GM19438 (cell line): ENCODE results near the gene RPIA.

Source experiments
- ATAC-seq: cut with Tn5 transposase; IDR thresholded peaks from one replicate; pipeline ENCODE4 v1.9.1; 2021; ENCODE audit warnings: low read depth; ENCODE audit not compliant: unreplicated experiment

RPIA gene

GRCh38 chr2:88683160-88684021 is 8.1 kb upstream of the RPIA start:
- no peak for ATAC-seq

GRCh38 chr2:88684519-88684918 is 7.0 kb upstream of the RPIA start:
- ATAC-seq, result no peak

DNA sequence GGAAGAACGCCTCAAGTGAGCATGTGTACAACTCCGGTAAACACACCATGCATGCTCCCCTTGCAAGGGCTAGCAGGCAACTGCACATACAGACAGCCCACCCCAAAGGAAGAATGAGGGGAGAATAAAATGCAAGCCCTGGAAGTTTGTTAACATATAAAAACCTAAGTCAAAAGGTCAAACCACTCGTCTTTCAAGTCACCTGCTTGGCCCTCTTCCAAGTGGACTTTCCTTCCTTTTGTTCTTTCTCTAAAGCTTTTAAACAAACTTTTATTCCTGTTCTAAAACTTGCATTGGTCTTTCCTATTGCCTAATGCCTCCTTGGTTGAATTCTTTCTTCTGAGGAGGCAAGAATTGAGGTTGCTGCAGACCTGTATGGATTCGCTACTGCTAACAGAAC is 5.2 kb upstream of the RPIA start:
- ATAC-seq, result no peak

GRCh38 chr2:88687384-88687783 is 4.1 kb upstream of the RPIA start:
- no peak for ATAC-seq

DNA sequence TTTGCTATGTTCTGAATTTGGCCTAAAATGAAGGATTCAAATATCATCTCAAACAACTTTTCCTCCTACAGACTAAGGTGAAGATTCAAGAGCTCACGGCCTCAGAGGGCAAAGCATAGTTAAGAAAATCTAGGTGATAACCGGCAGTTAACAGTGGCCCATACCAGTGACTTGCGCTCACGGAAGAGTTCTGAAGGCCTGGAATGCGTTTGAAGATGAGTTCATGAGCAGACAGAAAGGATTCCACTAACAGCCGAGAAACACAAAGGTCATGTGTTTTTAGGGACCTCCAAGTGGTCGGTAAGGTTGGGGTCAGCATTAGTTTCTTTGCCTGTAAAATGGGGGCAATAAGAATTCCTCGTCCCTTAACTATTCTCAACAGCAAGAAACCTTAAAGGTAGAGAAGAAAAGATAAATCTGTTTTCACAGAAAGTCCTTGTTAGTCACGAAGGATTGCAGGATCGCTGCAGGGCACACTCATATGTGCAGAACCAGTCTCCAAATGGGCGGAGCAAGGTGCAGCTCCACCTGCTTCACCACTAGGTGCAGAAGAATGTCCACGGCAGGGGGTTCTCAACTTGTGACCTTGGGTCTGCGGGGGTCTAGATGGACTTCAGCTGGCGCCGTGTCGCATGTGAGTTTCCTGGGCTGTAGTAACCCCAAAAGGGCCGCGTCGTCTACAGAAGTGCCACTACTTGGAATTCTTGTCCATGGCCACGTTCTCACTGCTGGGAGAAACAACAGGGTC is 708 bp upstream of the RPIA start:
- ATAC-seq, result peak; percentile 1

GRCh38 chr2:88692187-88692586 is 714 bp downstream of the RPIA start:
- peak; percentile 8 for ATAC-seq

DNA sequence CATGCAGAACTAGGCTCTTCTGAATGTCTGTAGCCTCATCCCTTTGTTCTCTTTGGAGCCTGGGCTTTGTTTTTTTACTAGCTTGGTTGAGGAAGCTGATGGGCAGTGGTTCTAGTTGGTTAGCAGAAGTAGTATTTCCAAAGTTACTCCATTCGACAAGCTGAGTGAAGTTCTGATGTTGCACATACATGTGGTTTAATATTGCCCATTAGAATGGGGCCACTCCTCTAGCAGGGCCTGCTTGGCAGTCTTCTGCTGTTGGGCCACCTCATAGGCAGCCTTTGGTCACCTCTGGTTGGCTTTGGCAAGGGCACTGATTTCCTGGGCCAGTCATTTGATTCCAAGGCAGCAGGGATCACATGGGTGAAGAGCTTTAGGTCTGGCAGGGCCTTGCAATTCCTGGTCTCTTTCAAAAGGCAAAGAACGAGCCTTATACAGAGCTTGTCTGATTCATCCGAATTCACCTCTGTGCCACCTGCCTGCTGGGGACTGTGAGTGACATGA is 2.5 kb downstream of the RPIA start:
- ATAC-seq, result no peak

DNA sequence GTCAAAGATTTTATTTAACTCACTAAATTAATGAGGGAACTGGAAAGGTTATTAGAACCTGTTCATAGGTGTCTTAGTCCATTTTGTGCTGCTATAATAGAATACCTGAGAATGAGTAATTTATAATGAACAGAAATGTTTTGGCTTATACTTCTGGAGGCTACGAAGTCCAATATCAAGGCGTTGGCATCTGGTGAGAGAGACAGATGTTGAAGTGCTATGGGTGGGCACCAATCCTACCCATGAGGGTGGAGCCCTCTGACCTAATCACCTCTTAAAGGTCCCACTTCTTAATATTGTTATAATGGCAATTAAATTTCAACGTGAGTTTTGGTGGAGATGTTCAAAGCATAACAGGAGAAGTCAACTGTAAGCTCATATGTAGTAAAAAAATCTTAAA is 5.1 kb downstream of the RPIA start:
- ATAC-seq, result no peak

GRCh38 chr2:88697370-88698026 is 6.0 kb downstream of the RPIA start:
- no peak for ATAC-seq

DNA sequence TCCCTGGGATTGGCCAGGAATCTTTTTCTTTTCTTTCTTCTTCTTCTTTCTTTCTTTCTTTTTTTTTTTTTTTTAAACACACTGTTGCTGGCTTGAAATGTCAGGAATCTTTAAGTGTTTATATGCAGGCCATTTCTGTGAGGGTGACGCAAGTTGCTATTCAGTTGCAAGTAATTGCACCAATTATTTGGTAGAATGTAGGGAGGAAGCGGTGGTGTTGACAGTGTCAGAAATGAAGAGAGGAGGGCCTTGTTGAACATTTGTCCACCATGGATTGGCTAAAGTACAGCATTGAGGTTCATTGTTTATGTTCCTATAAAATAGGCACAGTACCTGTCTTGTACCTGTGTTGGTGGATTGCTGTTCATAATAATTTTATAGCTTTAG is 6.5 kb downstream of the RPIA start:
- no peak for ATAC-seq

DNA sequence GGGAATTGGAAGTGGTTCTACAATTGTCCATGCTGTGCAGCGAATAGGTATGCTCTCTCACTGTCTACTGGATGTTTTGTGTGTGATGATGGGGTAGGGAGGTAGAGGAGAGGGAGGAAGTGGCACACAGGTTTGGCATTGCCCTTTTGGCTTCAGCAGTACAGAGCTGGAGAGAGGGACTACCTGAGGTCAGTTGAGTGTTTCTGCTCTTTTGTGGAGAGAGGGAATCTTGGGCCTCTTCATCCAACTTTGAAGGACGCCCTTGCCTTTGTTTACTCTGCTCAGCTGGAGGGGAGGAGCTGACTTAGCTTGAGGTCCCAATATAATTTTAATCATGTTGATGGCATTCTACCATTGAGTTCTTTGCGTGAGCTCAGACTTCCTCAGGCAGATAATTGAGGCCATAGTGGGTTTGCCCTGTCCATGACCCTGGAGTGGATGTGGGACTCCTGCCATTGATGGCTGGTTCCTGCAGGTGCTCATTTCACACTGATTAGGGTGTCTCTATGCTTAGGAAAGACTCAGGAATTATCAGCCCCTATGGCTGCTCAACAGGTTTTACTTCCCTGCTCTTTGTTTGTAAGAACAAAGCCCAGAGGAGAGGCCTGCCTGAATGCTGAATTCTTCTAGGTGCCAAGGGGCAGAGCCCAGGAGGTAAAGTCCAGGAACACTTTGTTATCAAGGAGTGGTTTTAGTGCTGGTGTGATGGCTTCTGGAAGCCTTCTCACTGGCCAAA is 7.2 kb downstream of the RPIA start:
- ATAC-seq, result no peak

- ATAC-seq, result no peak
These were observed 15.5 kb downstream of the RPIA start for GRCh38 chr2:88707003-88707402.

DNA sequence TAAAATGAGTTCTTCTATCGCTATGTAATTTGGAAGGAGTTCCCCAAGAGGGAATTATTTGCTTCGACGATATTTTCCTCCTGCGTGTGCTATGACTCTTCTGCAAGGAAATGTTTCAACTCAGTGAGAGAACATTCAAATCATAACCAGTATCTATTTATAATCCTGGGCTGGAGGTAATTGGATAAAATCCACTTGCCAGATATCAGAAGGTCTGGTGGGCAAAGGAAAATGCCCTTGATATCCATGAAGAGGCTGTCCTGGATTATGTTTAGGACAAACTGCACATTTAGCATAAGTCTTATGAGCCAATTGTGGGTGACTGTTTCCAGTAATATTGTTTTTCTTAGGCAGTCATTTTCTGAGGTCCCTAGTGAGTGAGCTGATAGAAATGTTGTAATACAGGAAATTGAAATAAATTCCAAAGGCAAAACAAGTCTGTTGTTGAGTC is 17.7 kb downstream of the RPIA start:
- ATAC-seq, result no peak

- ATAC-seq, result no peak
These were observed 19.8 kb downstream of the RPIA start for GRCh38 chr2:88711289-88711688.

GRCh38 chr2:88711897-88712296 is 20.4 kb downstream of the RPIA start:
- no peak for ATAC-seq

DNA sequence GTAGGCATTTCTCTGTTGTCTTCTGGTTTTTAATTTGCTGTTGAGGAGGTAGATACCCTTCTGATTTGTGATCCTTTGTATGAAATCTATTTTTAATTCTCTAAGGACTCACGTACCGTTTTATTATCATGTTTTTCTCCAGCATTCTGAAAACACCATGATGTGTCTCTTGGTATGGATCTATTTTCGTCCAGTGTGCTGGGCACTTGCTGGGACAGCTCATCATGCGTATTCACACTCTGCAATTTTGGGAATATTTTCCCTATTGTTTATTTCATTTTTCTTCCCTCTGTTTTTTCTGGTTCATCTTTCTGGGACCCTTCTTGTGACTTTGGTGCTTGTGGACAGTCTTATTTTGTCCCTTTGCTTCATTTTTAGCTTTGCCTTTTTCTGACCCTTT is 21.9 kb downstream of the RPIA start:
- no peak for ATAC-seq

GRCh38 chr2:88714667-88715066 is 23.2 kb downstream of the RPIA start:
- no peak for ATAC-seq

- ATAC-seq, result no peak
These were observed 28.9 kb downstream of the RPIA start for GRCh38 chr2:88720399-88720798.

DNA sequence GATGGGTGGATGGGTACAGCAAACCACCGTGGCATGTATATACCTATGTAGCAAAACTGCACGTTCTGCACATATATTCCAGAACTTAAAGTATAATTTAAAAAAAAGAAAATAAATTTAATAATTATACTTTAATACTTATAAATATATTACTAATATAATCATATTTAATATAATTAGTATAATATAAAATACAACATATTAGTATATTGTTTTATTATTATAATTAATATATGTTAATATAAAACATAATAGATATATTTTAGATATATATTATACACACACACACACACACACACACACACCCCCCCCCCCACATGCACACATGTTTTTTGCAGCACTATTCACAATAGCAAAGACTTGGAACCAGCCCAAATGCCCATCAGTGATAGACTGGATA is 29.8 kb downstream of the RPIA start:
- ATAC-seq, result no peak

DNA sequence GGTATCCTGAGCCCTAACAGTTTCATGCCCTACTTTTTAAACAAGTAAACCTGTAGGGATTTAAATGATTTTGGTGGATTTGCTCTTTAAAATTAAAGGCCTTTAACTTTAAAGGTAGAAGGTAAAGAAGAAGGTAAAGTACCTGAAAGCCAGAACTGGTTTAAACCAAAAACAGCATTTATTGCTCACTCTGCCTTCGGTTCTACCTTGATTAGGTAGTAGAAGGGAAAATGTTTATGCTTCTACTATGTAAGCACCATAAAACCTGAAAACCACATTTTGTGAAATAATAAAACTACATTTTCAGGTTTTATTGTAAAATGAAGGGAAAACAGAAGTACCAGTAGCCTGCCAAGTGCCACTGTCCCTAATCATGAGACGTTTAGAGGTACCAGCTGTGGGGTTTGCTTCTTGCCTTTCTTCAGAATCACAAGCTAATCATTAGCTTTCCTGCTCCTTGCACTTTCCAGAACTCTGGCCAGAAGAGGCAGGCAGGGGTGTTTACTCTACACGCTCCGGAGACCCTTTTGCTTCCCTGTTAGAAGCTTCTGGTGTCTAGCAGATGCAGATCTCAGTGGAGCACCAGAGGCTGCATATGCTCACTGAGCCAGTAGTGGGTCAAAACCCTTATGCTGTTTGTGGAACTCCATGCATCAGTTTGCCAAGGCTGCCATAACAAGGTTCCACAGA is 33.3 kb downstream of the RPIA start:
- no peak for ATAC-seq
